Measurements from ENCODE around the gene CCDC3. TPM values are rescaled to one million over a fixed set of nuclear protein-coding genes. Genes with fewer than 3 reads are reported as not detected.
"Not testable (repeated sequence)": the region's sequence is repeated elsewhere in the genome, so short reads cannot be mapped to it uniquely, and the experiment has no call there.

The CCDC3 gene
- total RNA-seq (2014; rRNA removed; shearing (Covaris generic)): 0.19 and 0.42 TPM in 2 replicates
- 0.04 and 0.19 TPM in 2 replicates for polyA plus RNA-seq (2015; cell fraction: cytosol; rRNA removed)
- 1.5 TPM in 1 of 2 replicates, not detected in the other for polyA plus RNA-seq (2015; cell fraction: nucleus; rRNA removed)

- DNase-seq (ENCODE audit: low read depth, low spot score): no peak
- in situ Hi-C loops (cut with HindIII; ENCODE audit: low pct_unique_long_range_greater_than_20kb, low sequenced_read_pairs): no loop called here
These were observed at the start of gene CCDC3 for GRCh38 chr10:13001041-13001886. Gene CCDC3 (minus strand): TSS chr10:13001713. CDS start chr10:13001570, 143 bp downstream.

GRCh38 chr10:13051126-13051694, 49.7 kb upstream of the CCDC3 start:
- DNase-seq (ENCODE audit: low read depth, low spot score): no peak
- in situ Hi-C loops (cut with HindIII; ENCODE audit: low pct_unique_long_range_greater_than_20kb, low sequenced_read_pairs): no loop called here

GRCh38 chr10:13049774-13050420, 48.4 kb upstream of the CCDC3 start:
- in situ Hi-C loops (cut with HindIII; ENCODE audit: low pct_unique_long_range_greater_than_20kb, low sequenced_read_pairs): no loop called here
- DNase-seq (ENCODE audit: low read depth, low spot score): no peak

GRCh38 chr10:13048762-13049161, 47.2 kb upstream of the CCDC3 start:
- in situ Hi-C loops (cut with HindIII; ENCODE audit: low pct_unique_long_range_greater_than_20kb, low sequenced_read_pairs): no loop called here

GRCh38 chr10:13047529-13048206, 46.2 kb upstream of the CCDC3 start:
- in situ Hi-C loops (cut with HindIII; ENCODE audit: low pct_unique_long_range_greater_than_20kb, low sequenced_read_pairs): no loop called here

More at GRCh38 chr10:13048762-13049161, 47.2 kb upstream of the CCDC3 start:
- DNase-seq (ENCODE audit: low read depth, low spot score): no peak

GRCh38 chr10:13046851-13047528, 45.5 kb upstream of the CCDC3 start:
- DNase-seq (ENCODE audit: low read depth, low spot score): no peak
- in situ Hi-C loops (cut with HindIII; ENCODE audit: low pct_unique_long_range_greater_than_20kb, low sequenced_read_pairs): no loop called here

More at GRCh38 chr10:13047529-13048206, 46.2 kb upstream of the CCDC3 start:
- no peak for DNase-seq (ENCODE audit: low read depth, low spot score)

GRCh38 chr10:13043520-13043919, 42.0 kb upstream of the CCDC3 start:
- in situ Hi-C loops (cut with HindIII; ENCODE audit: low pct_unique_long_range_greater_than_20kb, low sequenced_read_pairs): no loop called here
- no peak for DNase-seq (ENCODE audit: low read depth, low spot score)

GRCh38 chr10:13039761-13040160, 38.2 kb upstream of the CCDC3 start:
- DNase-seq (ENCODE audit: low read depth, low spot score): no peak
- in situ Hi-C loops (cut with HindIII; ENCODE audit: low pct_unique_long_range_greater_than_20kb, low sequenced_read_pairs): no loop called here

GRCh38 chr10:13038391-13038790, 36.9 kb upstream of the CCDC3 start:
- peak; percentile 88 for DNase-seq (ENCODE audit: low read depth, low spot score)
- in situ Hi-C loops (cut with HindIII; ENCODE audit: low pct_unique_long_range_greater_than_20kb, low sequenced_read_pairs): no loop called here

- no peak for DNase-seq (ENCODE audit: low read depth, low spot score)
- in situ Hi-C loops (cut with HindIII; ENCODE audit: low pct_unique_long_range_greater_than_20kb, low sequenced_read_pairs): no loop called here
These were observed 36.3 kb upstream of the CCDC3 start for GRCh38 chr10:13037832-13038231.

- in situ Hi-C loops (cut with HindIII; ENCODE audit: low pct_unique_long_range_greater_than_20kb, low sequenced_read_pairs): no loop called here
- DNase-seq (ENCODE audit: low read depth, low spot score): no peak
These were observed 35.3 kb upstream of the CCDC3 start for GRCh38 chr10:13036841-13037240.

- DNase-seq (ENCODE audit: low read depth, low spot score); in situ Hi-C loops (cut with HindIII; ENCODE audit: low pct_unique_long_range_greater_than_20kb, low sequenced_read_pairs): not testable (repeated sequence)
These were observed 34.2 kb upstream of the CCDC3 start for GRCh38 chr10:13035731-13036130.

- in situ Hi-C loops (cut with HindIII; ENCODE audit: low pct_unique_long_range_greater_than_20kb, low sequenced_read_pairs): no loop called here
These were observed 25.4 kb upstream of the CCDC3 start for GRCh38 chr10:13026873-13027272.

GRCh38 chr10:13023754-13024153, 22.2 kb upstream of the CCDC3 start:
- in situ Hi-C loops (cut with HindIII; ENCODE audit: low pct_unique_long_range_greater_than_20kb, low sequenced_read_pairs): no loop called here
- no peak for DNase-seq (ENCODE audit: low read depth, low spot score)

More at GRCh38 chr10:13026873-13027272, 25.4 kb upstream of the CCDC3 start:
- no peak for DNase-seq (ENCODE audit: low read depth, low spot score)

- in situ Hi-C loops (cut with HindIII; ENCODE audit: low pct_unique_long_range_greater_than_20kb, low sequenced_read_pairs): no loop called here
- DNase-seq (ENCODE audit: low read depth, low spot score): no peak
These were observed 17.8 kb upstream of the CCDC3 start for GRCh38 chr10:13019280-13019679.

- no peak for DNase-seq (ENCODE audit: low read depth, low spot score)
- in situ Hi-C loops (cut with HindIII; ENCODE audit: low pct_unique_long_range_greater_than_20kb, low sequenced_read_pairs): no loop called here
These were observed 16.7 kb upstream of the CCDC3 start for GRCh38 chr10:13018171-13018570.

- in situ Hi-C loops (cut with HindIII; ENCODE audit: low pct_unique_long_range_greater_than_20kb, low sequenced_read_pairs): no loop called here
- no peak for DNase-seq (ENCODE audit: low read depth, low spot score)
These were observed 15.4 kb upstream of the CCDC3 start for GRCh38 chr10:13016886-13017285.
